ENCODE results near the gene NEMP2. TPM values are rescaled to one million over a fixed set of nuclear protein-coding genes. Genes with fewer than 3 reads are reported as not detected.
"Not testable (repeated sequence)": the region's sequence is repeated elsewhere in the genome, so short reads cannot be mapped to it uniquely, and the experiment has no call there.

NEMP2 gene
- total and polyA plus RNA-seq, 4 donors = 5.7 to 6.9 (median 5.8) TPM

GRCh38 chr2:190468814-190469569, 65.5 kb downstream of the NEMP2 start:
- WGBS (ENCODE audit: insufficient coverage) = no CpG with 5 or more reads among the region's 4 CpGs
- Histone ChIP-seq H3K27me3 (ENCODE audit: control insufficient read depth, insufficient read depth, low read length) (no peaks in the 10 kb centered on the region), H3K27ac (ENCODE audit: low read depth, low read length) (peak overlapping the region; percentile 65), H3K4me1 (ENCODE audit: control insufficient read depth, insufficient read depth, low read length) (peaks cover 16% of the 10 kb centered on the region), H3K36me3 (ENCODE audit: control insufficient read depth, insufficient read depth, low read length) (no peaks in the 10 kb centered on the region), H3K4me3 (ENCODE audit: low read depth, low read length) (no peak overlapping the region), H3K9me3 (ENCODE audit: control insufficient read depth, insufficient read depth, low read length) (no peaks in the 10 kb centered on the region)
- DNase-seq (ENCODE audit: low read depth in 4 of 6, low spot score in 6 of 6) = peak in 4 of 6 donors; percentile 40 to 93 (median 72)

- Histone ChIP-seq H3K27ac (ENCODE audit: low read depth, low read length) (peak overlapping the region; percentile 65), H3K4me1 (ENCODE audit: control insufficient read depth, insufficient read depth, low read length) (peaks cover 16% of the 10 kb centered on the region)
- not testable (repeated sequence) for DNase-seq (ENCODE audit: low read depth in 4 of 6, low spot score in 6 of 6); H3K36me3 ChIP-seq (ENCODE audit: control insufficient read depth, insufficient read depth, low read length); H3K9me3 ChIP-seq (ENCODE audit: control insufficient read depth, insufficient read depth, low read length); H3K4me3 ChIP-seq (ENCODE audit: low read depth, low read length); H3K27me3 ChIP-seq (ENCODE audit: control insufficient read depth, insufficient read depth, low read length)
- WGBS (ENCODE audit: insufficient coverage) = no CpG with 5 or more reads among the region's 1 CpG
These were observed 66.2 kb downstream of the NEMP2 start for GRCh38 chr2:190468354-190468753.

DNA sequence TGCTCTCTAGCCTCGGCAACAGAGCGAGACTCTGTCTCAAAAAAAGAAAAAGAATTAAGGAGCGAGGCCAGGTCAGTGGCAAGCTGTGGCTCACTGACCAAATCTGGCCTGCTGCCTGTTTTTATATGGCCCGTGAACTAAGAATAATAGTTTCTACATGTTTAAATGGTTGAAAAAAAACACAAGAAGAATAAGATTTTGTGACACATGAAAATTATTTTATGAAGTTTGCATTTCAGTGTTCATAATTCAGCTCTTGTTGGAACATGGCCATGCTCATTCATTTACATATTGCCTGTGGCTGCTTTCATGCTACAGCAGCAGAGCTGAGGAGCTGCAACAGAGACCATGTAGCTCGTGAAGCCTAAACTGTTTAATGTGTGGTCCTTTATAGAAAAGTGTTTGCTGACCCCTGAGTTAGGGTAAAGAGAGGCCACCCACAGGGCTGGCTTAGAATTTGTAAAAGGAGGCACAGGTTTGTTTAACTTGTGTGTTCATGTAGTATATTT, 66.9 kb downstream of the NEMP2 start:
- Histone ChIP-seq H3K9me3 (ENCODE audit: control insufficient read depth, insufficient read depth, low read length) (no peaks in the 10 kb centered on the region), H3K36me3 (ENCODE audit: control insufficient read depth, insufficient read depth, low read length) (no peaks in the 10 kb centered on the region), H3K27me3 (ENCODE audit: control insufficient read depth, insufficient read depth, low read length) (no peaks in the 10 kb centered on the region), H3K4me1 (ENCODE audit: control insufficient read depth, insufficient read depth, low read length) (peaks cover 16% of the 10 kb centered on the region), H3K27ac (ENCODE audit: low read depth, low read length) (peak overlapping the region; percentile 29), H3K4me3 (ENCODE audit: low read depth, low read length) (no peak overlapping the region)
- DNase-seq (ENCODE audit: low read depth in 4 of 6, low spot score in 6 of 6) = peak in 2 of 6 donors; percentile 58 to 82
- WGBS (ENCODE audit: insufficient coverage) = 33% methylated on average over 4 of the region's 5 CpGs

GRCh38 chr2:190466819-190467446, 67.6 kb downstream of the NEMP2 start:
- 75% methylated on average over 1 of the region's 5 CpGs for WGBS (ENCODE audit: insufficient coverage)
- no peak overlapping the region for H3K4me3 ChIP-seq (ENCODE audit: low read depth, low read length)
- H3K9me3 ChIP-seq (ENCODE audit: control insufficient read depth, insufficient read depth, low read length) = no peaks in the 10 kb centered on the region
- no peaks in the 10 kb centered on the region for H3K36me3 ChIP-seq (ENCODE audit: control insufficient read depth, insufficient read depth, low read length)
- peak in 2 of 6 donors; percentile 31 to 40 for DNase-seq (ENCODE audit: low read depth in 4 of 6, low spot score in 6 of 6)
- H3K27ac ChIP-seq (ENCODE audit: low read depth, low read length) = peak overlapping the region; percentile 29
- H3K27me3 ChIP-seq (ENCODE audit: control insufficient read depth, insufficient read depth, low read length) = no peaks in the 10 kb centered on the region
- H3K4me1 ChIP-seq (ENCODE audit: control insufficient read depth, insufficient read depth, low read length) = peaks cover 16% of the 10 kb centered on the region

DNA sequence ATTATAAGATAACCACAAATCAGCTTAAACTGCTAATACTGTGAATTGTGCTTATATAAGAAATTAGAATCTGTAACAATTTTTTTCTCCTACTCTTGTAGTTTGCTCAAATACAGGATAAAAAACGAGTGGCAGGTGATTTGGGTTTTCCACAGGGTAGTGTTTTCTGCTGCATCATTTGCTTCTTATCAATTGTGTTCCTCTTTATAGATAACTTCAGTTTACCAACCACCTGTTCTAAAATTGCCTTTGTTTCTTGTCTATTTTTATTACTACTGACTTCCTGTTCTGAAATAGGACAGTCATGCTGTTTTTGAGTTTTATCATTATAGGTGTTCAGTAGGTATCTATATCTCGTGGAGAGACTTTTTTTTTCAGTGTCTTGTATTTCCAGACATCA, 69.5 kb downstream of the NEMP2 start:
- no CpG with 5 or more reads among the region's 2 CpGs for WGBS (ENCODE audit: insufficient coverage)
- no peaks in the 10 kb centered on the region for H3K36me3 ChIP-seq (ENCODE audit: control insufficient read depth, insufficient read depth, low read length)
- H3K27ac ChIP-seq (ENCODE audit: low read depth, low read length) = no peak overlapping the region
- no peak overlapping the region for H3K4me3 ChIP-seq (ENCODE audit: low read depth, low read length)
- peaks cover 16% of the 10 kb centered on the region for H3K4me1 ChIP-seq (ENCODE audit: control insufficient read depth, insufficient read depth, low read length)
- no peak for DNase-seq (ENCODE audit: low read depth in 4 of 6, low spot score in 6 of 6)
- no peaks in the 10 kb centered on the region for H3K9me3 ChIP-seq (ENCODE audit: control insufficient read depth, insufficient read depth, low read length)
- no peaks in the 10 kb centered on the region for H3K27me3 ChIP-seq (ENCODE audit: control insufficient read depth, insufficient read depth, low read length)

DNA sequence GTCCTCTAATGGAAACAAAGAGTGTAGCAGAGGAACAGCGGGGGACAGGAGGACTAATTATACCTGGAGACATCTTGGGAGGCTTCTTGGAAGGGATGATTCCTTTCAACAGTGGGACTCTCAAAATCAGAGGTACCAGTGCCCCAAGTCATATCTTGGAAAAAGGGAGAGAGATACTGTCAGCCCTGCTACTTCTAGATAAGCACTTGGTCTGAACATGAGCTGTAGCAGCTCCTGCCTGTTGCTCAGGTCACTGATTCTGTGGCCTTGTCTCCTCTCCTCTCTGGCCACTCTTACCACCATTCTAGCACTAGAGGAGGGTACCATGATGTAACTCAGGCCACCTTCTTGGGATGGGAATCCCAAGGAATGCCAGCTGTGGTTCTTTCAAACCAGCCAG, 71.9 kb downstream of the NEMP2 start:
- no peak for DNase-seq (ENCODE audit: low read depth in 4 of 6, low spot score in 6 of 6)
- WGBS (ENCODE audit: insufficient coverage) = 90% methylated on average over 1 of the region's 1 CpG
- no peak overlapping the region for H3K4me3 ChIP-seq (ENCODE audit: low read depth, low read length)
- H3K36me3 ChIP-seq (ENCODE audit: control insufficient read depth, insufficient read depth, low read length) = no peaks in the 10 kb centered on the region
- no peaks in the 10 kb centered on the region for H3K9me3 ChIP-seq (ENCODE audit: control insufficient read depth, insufficient read depth, low read length)
- peaks cover 6% of the 10 kb centered on the region for H3K4me1 ChIP-seq (ENCODE audit: control insufficient read depth, insufficient read depth, low read length)
- H3K27ac ChIP-seq (ENCODE audit: low read depth, low read length) = no peak overlapping the region
- H3K27me3 ChIP-seq (ENCODE audit: control insufficient read depth, insufficient read depth, low read length) = no peaks in the 10 kb centered on the region

- H3K4me1 ChIP-seq (ENCODE audit: control insufficient read depth, insufficient read depth, low read length) = peaks cover 1% of the 10 kb centered on the region
- WGBS (ENCODE audit: insufficient coverage) = 88% methylated on average over 1 of the region's 2 CpGs
- no peak for DNase-seq (ENCODE audit: low read depth in 4 of 6, low spot score in 6 of 6)
- no peak overlapping the region for H3K4me3 ChIP-seq (ENCODE audit: low read depth, low read length)
- no peak overlapping the region for H3K27ac ChIP-seq (ENCODE audit: low read depth, low read length)
- H3K36me3 ChIP-seq (ENCODE audit: control insufficient read depth, insufficient read depth, low read length) = no peaks in the 10 kb centered on the region
- no peaks in the 10 kb centered on the region for H3K9me3 ChIP-seq (ENCODE audit: control insufficient read depth, insufficient read depth, low read length)
- no peaks in the 10 kb centered on the region for H3K27me3 ChIP-seq (ENCODE audit: control insufficient read depth, insufficient read depth, low read length)
These were observed 72.3 kb downstream of the NEMP2 start for GRCh38 chr2:190462181-190462580.

DNA sequence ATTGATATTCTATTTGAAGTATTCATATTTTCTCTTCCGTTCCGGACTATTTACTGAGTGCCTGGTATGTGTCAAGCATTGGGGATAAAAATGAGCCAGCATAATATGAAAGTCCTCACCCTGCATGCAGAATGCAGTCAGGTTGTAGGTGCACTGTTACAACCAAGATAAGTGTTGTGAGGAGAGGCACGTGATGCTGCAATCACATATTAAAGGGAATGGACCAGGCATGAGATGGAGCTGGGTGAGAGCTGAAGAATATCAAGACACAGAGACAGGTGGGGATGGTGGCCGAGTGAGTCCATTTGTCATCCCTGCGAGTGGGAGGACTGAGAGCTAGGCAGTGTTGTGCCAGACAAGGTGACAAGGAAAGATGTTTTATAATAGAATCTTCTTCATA, 74.0 kb downstream of the NEMP2 start:
- H3K4me3 ChIP-seq (ENCODE audit: low read depth, low read length) = no peak overlapping the region
- no peaks in the 10 kb centered on the region for H3K36me3 ChIP-seq (ENCODE audit: control insufficient read depth, insufficient read depth, low read length)
- H3K27ac ChIP-seq (ENCODE audit: low read depth, low read length) = no peak overlapping the region
- H3K27me3 ChIP-seq (ENCODE audit: control insufficient read depth, insufficient read depth, low read length) = no peaks in the 10 kb centered on the region
- WGBS (ENCODE audit: insufficient coverage) = 89% methylated on average over 2 of the region's 5 CpGs
- no peak for DNase-seq (ENCODE audit: low read depth in 4 of 6, low spot score in 6 of 6)
- no peaks in the 10 kb centered on the region for H3K9me3 ChIP-seq (ENCODE audit: control insufficient read depth, insufficient read depth, low read length)
- H3K4me1 ChIP-seq (ENCODE audit: control insufficient read depth, insufficient read depth, low read length) = no peaks in the 10 kb centered on the region

DNA sequence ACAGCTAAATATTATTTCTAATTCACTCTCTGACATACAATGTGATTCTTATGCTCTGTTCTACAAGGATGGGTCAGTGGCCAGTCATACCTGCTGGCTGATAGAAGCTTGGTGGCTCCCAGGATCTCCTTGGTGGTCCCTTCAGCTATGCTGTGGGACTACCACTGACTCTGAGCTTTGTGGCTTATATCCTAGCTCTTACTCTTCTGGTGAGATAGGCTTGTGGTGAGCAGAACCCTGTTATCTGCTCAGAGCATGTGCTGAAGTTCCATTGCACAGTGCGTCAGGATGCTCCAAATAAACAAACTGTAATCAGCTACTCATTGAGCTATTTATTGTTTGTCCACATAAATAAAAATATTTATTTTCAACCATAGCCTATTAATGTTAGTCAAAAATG, 74.6 kb downstream of the NEMP2 start:
- Histone ChIP-seq H3K36me3 (ENCODE audit: control insufficient read depth, insufficient read depth, low read length) (no peaks in the 10 kb centered on the region), H3K27ac (ENCODE audit: low read depth, low read length) (no peak overlapping the region)
- WGBS (ENCODE audit: insufficient coverage) = no CpG with 5 or more reads among the region's 1 CpG

More for the DNA sequence above, 74.6 kb downstream of the NEMP2 start:
- no peaks in the 10 kb centered on the region for H3K27me3 ChIP-seq (ENCODE audit: control insufficient read depth, insufficient read depth, low read length)
- no peak for DNase-seq (ENCODE audit: low read depth in 4 of 6, low spot score in 6 of 6)
- H3K4me1 ChIP-seq (ENCODE audit: control insufficient read depth, insufficient read depth, low read length) = no peaks in the 10 kb centered on the region
- H3K4me3 ChIP-seq (ENCODE audit: low read depth, low read length) = no peak overlapping the region
- no peaks in the 10 kb centered on the region for H3K9me3 ChIP-seq (ENCODE audit: control insufficient read depth, insufficient read depth, low read length)

Data from spinal cord (tissue), 10 donors.